Lower lobe of right lung (tissue), 2 donors: Measurements from ENCODE around the gene FBH1. TPM values are rescaled to one million over a fixed set of nuclear protein-coding genes. Genes with fewer than 3 reads are reported as not detected.

Source experiments
- ATAC-seq, 2 donors: fragments of 200-7000 bp; cut with Tn5 transposase; one replicate each; pipeline ENCODE4 v1.9.1; 2020 to 2022; ENCODE audit warnings: mild to moderate bottlenecking in 2 of 2, moderate library complexity in 2 of 2
- DNase-seq: peaks from one replicate; pipeline ENCODE4 v3.0.0-alpha.2; 2020
- H3K27ac ChIP-seq: fragments of 200-600 bp; one replicate; pipeline ENCODE4 v1.8.0; 2022
- H3K27me3 ChIP-seq: fragments of 200-600 bp; one replicate; pipeline ENCODE4 v1.8.0; 2022; ENCODE audit warnings: low read depth
- H3K36me3 ChIP-seq: fragments of 200-600 bp; one replicate; pipeline ENCODE4 v1.8.0; 2022; ENCODE audit warnings: mild to moderate bottlenecking
- H3K4me1 ChIP-seq: fragments of 200-600 bp; one replicate; pipeline ENCODE4 v1.8.0; 2022
- H3K4me3 ChIP-seq: fragments of 200-600 bp; one replicate; pipeline ENCODE4 v1.8.0; 2022; ENCODE audit warnings: mild to moderate bottlenecking
- H3K9me3 ChIP-seq: fragments of 200-600 bp; one replicate; pipeline ENCODE4 v1.8.0; 2022
- CTCF ChIP-seq: fragments of 200-600 bp; IDR thresholded peaks from one replicate; pipeline ENCODE4 v1.8.0; 2022; ENCODE audit warnings: antibody characterized with exemption, mild to moderate bottlenecking
- intact Hi-C: fragments of 100-400 bp; cut with DNase I; formaldehyde crosslinking; loops from one replicate; pipeline ENCODE4 v1.11.0; 2022
- total RNA-seq: library from RNA; stranded (reverse); fragmentation: NEBNext Ultra II Directional; extraction: Animal tissue kit (Norgen Biotek cat#: 25700); gene quantifications from one replicate; pipeline ENCODE4 v1.2.1, GENCODE V29; 2021
- donor health status: DM: no; HTN: yes; CAD: no; lungs with severe emphysema.

The FBH1 gene
- total RNA-seq, 1 donor from 2014 or later: 64.7 TPM

- no peak for TF ChIP-seq CTCF
- ATAC-seq (no peak), DNase-seq (no peak)
- Histone ChIP-seq H3K27me3 (no peaks in the 10 kb centered on the region), H3K36me3 (peaks cover 14% of the 10 kb centered on the region), H3K4me1 (no peaks in the 10 kb centered on the region), H3K4me3 (no peak overlapping the region), H3K9me3 (no peaks in the 10 kb centered on the region), H3K27ac (no peak overlapping the region)
- intact Hi-C loops: no loop called here
Measured at GRCh38 chr10:5900247-5900646, 10.2 kb downstream of the FBH1 start.

- no peak for DNase-seq
- no peak overlapping the region for H3K27ac ChIP-seq
- intact Hi-C loops: no loop called here
- no peaks in the 10 kb centered on the region for H3K27me3 ChIP-seq
- no peak for ATAC-seq
- no peak for TF ChIP-seq CTCF
- H3K9me3 ChIP-seq: no peaks in the 10 kb centered on the region
- peaks cover 16% of the 10 kb centered on the region for H3K36me3 ChIP-seq
- no peak overlapping the region for H3K4me3 ChIP-seq
- H3K4me1 ChIP-seq: peaks cover 8% of the 10 kb centered on the region
Measured at GRCh38 chr10:5902511-5903274, 12.7 kb downstream of the FBH1 start.

- DNase-seq: no peak
- no peak for TF ChIP-seq CTCF
- Histone ChIP-seq H3K36me3 (peaks cover 19% of the 10 kb centered on the region), H3K9me3 (no peaks in the 10 kb centered on the region), H3K4me3 (no peak overlapping the region), H3K4me1 (peaks cover 8% of the 10 kb centered on the region), H3K27me3 (no peaks in the 10 kb centered on the region), H3K27ac (no peak overlapping the region)
- intact Hi-C loops: no loop called here
- ATAC-seq: no peak
Measured at GRCh38 chr10:5903563-5903962, 13.5 kb downstream of the FBH1 start.

- Histone ChIP-seq H3K27me3 (no peaks in the 10 kb centered on the region), H3K9me3 (no peaks in the 10 kb centered on the region), H3K4me1 (peaks cover 8% of the 10 kb centered on the region), H3K27ac (peak overlapping the region; percentile 9), H3K36me3 (peaks cover 26% of the 10 kb centered on the region), H3K4me3 (no peak overlapping the region)
- DNase-seq (no peak), ATAC-seq (no peak)
- TF ChIP-seq CTCF: no peak
- intact Hi-C loops: no loop called here
Measured at GRCh38 chr10:5904227-5904626, 14.2 kb downstream of the FBH1 start.

- Histone ChIP-seq H3K27ac (no peak overlapping the region), H3K4me1 (peaks cover 8% of the 10 kb centered on the region), H3K36me3 (peaks cover 43% of the 10 kb centered on the region), H3K9me3 (no peaks in the 10 kb centered on the region), H3K27me3 (no peaks in the 10 kb centered on the region), H3K4me3 (no peak overlapping the region)
- TF ChIP-seq CTCF: no peak
- intact Hi-C loops: no loop called here
- DNase-seq (no peak), ATAC-seq (peak; percentile 24 to 54)
Measured at GRCh38 chr10:5905854-5906507, 15.9 kb downstream of the FBH1 start.
